ENCODE measurements around the gene KMT2D.

Gene KMT2D

DNA sequence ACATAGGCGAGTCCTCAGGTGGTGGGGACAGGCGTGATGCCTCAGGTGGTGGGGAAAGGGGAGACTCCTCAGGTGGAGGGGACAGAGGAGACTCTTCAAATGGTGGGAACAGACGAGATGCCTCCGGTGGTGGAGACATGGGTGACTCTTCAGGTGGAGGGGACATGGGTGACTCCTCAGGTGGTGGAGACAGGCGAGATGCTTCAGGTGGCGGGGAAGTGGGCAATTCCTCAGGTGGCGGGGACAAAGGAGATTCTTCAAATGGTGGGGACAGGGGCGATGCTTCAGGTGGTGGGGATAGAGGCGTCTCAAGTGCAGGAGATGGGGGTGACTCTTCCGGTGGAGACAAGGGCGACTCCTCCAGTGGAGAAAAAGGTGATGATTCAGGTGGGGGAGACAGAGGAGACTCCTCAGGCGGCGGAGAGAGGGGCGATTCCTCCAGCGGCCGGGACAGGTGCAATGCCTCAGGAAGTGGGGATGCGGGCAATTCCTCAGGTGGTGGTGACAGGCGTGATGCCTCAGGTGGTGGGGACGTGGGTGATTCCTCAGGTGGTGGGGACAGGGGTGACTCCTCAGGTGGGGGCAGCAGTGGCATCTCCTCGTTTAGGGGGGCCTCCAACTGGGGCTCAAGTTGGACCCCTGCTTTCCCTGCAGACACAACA lies 8.7 kb downstream of the KMT2D start:
- no peak for DNase-seq

DNA sequence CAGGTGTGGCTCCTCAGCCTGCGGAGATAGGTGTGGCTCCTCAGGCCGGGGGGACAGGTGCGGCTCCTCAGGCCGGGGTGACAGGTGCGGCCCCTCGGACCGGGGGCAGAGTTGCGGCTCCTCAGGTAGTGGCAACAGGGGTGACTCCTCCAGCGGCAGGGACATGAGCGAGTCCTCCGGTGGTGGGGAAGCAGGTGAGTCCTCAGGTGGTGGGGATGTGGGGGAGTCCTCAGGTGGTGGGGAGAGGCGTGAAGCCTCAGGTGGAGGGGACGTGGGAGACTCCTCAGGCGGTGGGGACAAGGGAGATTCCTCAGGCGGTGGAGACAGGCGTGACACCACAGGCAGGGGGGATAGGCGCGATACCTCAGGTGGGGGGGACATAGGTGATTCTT lies 9.2 kb downstream of the KMT2D start:
- DNase-seq = no peak

- DNase-seq = no peak
These were observed 9.9 kb downstream of the KMT2D start for GRCh38 chr12:49050507-49051372.

DNA sequence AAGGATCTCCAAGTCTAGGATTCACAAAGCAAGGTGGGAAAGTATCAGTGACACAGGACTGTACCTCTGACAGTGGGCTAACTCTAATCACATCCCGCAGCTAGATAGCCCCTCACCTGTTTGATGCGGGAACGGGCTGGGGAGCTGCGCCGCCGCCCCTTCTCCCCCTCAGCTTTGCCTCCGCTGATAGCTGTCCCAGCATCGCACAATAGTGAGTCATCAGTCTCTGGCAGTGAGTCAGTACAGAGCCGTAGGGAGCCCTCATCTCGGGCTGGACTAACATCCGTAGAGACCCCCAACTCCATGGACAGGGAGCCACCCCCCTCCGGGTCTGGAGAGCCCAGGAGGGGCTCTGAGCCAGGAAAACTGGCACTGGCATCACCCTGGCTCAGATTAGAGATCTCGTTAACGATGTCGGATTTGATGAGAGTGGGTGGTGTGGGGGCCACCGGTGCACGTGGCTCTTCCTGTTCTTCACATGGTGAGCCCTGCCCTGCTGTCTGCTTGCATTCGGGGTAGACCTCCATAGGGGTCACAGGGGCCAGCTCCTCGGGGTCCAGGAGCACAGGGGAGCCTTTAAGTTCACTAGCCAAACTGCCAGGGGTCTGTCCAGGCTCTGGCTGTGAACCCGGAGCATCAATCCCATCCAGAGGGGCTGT lies 10.9 kb downstream of the KMT2D start:
- no peak for DNase-seq

DNA sequence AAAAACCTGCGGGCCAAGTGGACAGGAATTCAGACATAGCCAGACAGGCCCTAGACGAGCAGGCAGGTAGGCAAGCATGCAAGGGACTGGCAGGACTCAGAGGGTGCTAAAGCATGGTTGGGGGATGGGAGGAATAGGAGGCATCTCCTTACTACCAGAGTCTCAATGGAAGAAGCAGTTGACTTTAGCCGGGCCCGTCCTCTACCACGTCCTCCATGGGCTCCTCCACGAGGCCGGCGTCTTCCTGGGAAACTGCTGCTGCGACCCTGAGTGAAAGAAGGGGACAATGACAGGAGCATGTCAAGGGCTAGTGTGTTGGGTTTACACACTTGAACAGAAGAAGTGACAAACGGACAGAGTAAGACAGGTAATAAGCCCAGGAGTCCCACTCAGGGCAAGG lies 11.6 kb downstream of the KMT2D start:
- DNase-seq = no peak

GRCh38 chr12:49046129-49046895 lies 14.3 kb downstream of the KMT2D start:
- DNase-seq = no peak

DNA sequence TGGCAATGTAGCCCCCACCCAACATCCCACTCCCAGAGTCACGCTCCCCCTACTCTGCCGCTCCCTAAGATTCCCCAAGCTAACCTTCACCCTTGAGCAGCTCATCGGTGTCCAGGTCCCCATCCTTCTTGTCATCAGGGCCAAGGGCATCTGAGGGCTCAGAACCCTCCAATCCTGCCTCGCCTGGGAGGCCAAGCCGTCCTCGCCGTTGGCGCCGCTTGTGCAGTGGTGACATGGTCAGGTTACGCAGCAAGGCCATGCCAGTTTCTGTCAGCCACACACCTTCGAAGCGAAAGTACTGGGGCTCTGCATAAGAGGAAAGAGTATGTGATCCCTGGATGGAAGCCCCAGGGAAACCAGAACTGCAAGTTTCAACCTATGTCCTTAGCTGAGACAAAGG lies 15.9 kb downstream of the KMT2D start:
- DNase-seq = no peak

DNA sequence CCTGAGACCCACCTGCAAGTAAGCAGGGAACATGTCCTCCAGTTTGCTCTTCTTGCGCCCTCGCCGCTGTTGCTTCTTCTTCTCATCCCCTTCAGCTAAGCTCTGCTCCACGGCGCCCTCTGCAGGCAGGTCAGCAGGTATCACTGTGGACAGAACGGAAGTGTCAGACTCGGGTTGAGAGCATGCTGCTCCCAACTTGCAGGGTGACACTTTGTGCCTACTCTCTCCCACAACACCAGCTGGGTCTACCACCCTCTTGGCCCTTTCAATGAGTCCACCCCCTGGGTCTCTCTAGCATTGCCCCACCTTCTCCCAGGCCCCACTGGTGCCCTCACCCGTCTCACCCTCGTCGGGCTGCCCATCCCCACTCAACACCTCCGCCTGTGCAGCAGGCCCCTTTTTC lies 16.7 kb downstream of the KMT2D start:
- DNase-seq = peak; percentile 83

DNA sequence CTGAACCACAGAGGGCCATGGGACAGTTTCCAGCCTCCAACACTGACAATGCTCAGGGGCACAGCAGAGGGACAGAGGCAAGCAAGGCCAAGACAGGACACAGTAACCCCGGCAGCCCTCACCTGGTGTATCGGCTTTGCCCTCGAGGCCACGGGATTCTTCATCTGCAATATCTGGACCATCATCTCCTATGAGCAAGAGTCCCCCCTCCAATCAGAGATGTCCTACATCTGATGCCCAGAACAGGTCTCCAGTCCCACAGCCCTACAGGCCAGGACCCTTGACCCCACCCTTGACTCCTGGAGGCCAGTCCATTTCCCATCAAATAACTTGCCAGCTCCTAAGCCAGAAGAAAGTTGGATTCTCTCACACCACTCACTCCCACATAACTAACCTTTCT lies 17.4 kb downstream of the KMT2D start:
- DNase-seq = no peak

DNA sequence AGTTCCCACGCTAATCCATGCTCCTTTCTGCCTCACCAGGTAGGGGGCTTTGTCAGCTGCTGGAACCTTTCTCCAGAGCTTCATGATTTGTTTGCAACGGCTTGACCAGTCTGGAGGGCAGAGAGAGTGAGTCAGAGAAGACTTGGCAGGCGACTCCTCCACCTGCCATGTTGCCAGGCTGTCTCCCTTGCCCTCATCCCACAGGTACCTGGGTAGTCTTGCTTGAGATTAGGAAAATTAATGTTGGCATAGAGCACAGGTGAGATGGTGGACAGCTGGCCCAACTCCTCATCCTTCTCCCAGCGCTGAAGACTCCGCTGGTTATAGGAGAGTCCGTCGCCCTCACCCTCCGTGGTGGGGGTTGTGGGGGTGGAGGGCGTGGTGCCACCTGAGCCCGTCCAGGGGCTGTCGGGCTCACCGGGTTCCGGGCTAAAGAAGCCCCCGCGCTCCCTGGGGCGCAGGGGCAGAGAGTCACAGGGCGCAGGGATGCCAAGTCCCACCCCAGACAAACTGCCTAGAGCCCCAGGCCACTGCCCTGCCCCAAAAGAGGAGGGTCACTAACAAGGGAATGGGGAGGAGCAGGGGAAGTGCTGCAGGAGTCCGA lies 18.6 kb downstream of the KMT2D start:
- DNase-seq = no peak

- no peak for DNase-seq
These were observed 19.3 kb downstream of the KMT2D start for GRCh38 chr12:49041036-49041880.

GRCh38 chr12:49040364-49040855 lies 20.2 kb downstream of the KMT2D start:
- no peak for DNase-seq

- DNase-seq = no peak
These were observed 20.9 kb downstream of the KMT2D start for GRCh38 chr12:49039421-49040363.

GRCh38 chr12:49038291-49038955 lies 22.2 kb downstream of the KMT2D start:
- DNase-seq = no peak

DNA sequence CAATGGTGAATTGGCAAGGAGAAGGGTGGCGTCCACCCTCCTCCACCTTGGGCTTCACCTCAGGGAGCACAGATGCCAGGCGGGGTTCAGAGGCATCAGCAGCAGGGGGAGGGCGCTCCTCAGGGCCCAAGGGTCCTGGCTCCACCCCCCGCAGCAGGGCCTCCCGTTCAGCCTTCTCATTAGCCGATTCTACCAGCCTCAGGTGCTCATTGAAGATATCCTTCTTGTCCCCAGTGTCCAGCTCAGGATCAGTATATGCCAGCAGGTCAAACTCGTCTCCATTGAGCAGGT lies 22.7 kb downstream of the KMT2D start:
- DNase-seq = no peak

DNA sequence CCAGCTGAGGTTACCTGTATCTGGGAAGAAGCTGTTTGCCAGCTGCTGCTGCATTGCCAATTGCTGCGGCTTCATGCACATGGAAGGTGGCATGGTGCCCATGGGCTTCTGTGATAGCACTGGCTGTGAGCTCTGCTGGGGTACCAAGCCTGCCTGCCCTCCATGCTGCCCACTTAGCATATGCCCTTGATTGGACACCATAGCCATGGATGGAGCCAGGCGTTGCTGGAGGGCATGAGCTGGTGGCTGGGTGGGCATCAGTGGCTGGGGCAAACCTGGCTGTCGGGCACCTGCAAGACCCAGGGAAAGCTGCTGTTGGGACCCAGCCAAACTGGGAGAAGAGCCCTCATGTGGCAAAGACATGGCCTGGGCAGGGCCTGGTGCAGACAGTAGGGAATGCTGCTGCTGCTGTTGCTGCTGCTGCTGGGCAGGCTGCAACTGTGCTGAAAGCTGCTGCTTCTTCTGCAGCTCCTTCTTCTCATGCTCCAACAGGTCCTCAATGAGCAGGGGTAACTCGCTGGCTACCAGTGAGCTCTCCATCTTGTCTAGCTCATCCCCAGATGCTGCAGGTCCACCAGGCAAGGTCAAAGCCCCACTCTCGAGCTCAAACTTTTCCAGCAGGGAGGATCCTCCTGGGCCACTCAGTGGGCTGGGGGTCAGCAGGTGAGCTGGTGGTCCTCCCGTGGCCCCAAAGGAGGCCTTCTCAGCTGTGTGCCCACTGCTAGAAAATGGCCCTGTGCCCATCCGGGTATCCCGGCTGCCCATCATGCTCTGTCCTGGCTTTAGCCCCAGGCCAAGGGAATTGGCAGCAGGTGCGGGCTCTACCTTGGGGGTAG lies 23.3 kb downstream of the KMT2D start:
- DNase-seq = no peak

- DNase-seq = no peak
These were observed 24.6 kb downstream of the KMT2D start for GRCh38 chr12:49036029-49036428.

DNA sequence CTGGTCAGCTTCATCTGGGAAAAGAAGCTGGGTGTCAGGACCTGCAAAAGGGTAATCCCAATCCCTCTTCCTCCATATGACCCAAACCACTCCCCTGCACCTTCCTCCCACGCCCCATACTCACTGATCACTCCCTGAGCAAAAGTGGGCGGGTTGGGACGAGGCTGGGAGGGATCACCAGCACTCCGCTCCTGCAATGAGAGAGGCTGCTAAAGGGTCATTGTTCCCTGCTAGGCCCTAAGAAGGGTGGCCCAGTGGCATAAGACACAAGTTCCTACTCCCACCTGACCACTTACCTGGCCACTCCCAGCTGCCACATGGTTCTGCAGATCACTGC lies 26.3 kb downstream of the KMT2D start:
- DNase-seq = no peak

DNA sequence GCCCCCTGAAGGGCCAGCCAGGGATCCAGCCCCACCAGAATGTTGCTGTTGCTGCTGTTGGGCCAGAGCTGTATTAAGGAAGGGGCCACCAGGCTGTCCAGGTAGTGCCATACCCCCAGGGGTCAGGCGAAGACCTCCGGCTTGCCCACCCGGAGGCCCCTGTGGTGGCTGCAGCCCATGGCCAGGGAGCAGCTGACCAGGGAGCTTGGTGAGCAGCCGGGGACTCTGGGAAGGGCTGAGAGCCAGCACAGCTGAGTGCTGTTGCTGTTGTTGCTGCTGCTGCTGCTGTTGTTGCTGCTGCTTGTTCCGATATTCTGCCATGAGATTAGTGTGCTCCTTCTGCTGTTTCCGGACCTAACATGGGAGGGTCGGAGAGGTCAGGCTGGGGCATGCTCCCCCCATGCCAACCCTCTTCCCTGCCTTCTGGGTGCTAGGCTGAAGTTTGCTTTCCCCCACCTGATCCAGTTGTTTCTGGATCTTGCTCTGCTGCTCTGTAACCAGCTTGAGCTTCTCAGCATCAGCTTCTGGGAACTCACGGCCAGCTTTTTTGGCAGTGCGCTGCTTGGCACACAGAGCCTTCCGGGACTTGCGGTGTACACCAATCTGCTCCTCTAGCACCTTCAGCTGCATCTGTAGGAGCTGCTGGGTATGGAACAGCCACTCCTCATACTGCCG lies 26.8 kb downstream of the KMT2D start:
- DNase-seq = no peak
